Measurements from ENCODE around the gene MYO16. TPM values are rescaled to one million over a fixed set of nuclear protein-coding genes. Genes with fewer than 3 reads are reported as not detected.
"Not testable (repeated sequence)": the region's sequence is repeated elsewhere in the genome, so short reads cannot be mapped to it uniquely, and the experiment has no call there.

The MYO16 gene
- total RNA-seq, 1 experiment from 2014 or later, result 0.19 TPM

DNA sequence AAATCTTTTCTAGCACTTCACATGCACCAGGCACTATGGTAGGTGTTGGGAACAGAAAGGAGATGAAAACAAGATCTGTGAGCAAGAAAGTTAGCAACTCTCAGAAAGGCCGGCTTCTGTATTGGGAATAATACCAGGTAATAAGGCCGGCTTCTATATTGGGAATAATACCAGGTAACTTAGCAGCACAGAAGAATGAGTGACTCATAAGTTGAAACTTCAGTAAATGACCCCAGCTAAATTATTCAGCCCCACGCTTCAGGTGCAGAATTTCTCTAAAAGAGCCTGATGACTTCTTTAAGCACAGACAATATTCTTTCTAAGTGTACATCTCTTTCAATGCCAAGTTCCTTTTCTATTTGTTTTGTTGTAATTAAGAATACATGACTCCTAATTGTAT, 151.3 kb downstream of the MYO16 start:
- CTCF ChIA-PET, result no interaction called here
- DNase-seq, result no peak
- Mint-ChIP-seq H3K27ac (ENCODE audit: unreplicated experiment) (peak overlapping the region; percentile 28), H3K4me1 (ENCODE audit: low read depth, unreplicated experiment) (peaks cover 20% of the 10 kb centered on the region), H3K9me3 (ENCODE audit: low read depth, unreplicated experiment) (peaks cover 3% of the 10 kb centered on the region), H3K4me3 (ENCODE audit: low read depth, unreplicated experiment) (no peak overlapping the region), H3K27me3 (ENCODE audit: unreplicated experiment) (no peaks in the 10 kb centered on the region), H3K36me3 (ENCODE audit: insufficient read depth, unreplicated experiment) (no peaks in the 10 kb centered on the region)
- no TSS peak for BruUV-seq (replicated peaks)
- TF ChIP-seq, protein P1, sequence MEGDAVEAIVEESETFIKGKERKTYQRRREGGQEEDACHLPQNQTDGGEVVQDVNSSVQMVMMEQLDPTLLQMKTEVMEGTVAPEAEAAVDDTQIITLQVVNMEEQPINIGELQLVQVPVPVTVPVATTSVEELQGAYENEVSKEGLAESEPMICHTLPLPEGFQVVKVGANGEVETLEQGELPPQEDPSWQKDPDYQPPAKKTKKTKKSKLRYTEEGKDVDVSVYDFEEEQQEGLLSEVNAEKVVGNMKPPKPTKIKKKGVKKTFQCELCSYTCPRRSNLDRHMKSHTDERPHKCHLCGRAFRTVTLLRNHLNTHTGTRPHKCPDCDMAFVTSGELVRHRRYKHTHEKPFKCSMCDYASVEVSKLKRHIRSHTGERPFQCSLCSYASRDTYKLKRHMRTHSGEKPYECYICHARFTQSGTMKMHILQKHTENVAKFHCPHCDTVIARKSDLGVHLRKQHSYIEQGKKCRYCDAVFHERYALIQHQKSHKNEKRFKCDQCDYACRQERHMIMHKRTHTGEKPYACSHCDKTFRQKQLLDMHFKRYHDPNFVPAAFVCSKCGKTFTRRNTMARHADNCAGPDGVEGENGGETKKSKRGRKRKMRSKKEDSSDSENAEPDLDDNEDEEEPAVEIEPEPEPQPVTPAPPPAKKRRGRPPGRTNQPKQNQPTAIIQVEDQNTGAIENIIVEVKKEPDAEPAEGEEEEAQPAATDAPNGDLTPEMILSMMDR (IDR thresholded peaks at IDR 0.05; ENCODE audit: unreplicated experiment), result no peak
- intact Hi-C loops (cut with micrococcal nuclease; ENCODE audit: unreplicated experiment), result no loop called here

GRCh38 chr13:108781312-108781711, 151.9 kb downstream of the MYO16 start:
- TF ChIP-seq, protein P1 (IDR thresholded peaks at IDR 0.05; ENCODE audit: unreplicated experiment), result no peak
- no peak for DNase-seq
- H3K27me3 Mint-ChIP-seq (ENCODE audit: unreplicated experiment), result no peaks in the 10 kb centered on the region
- no peaks in the 10 kb centered on the region for H3K36me3 Mint-ChIP-seq (ENCODE audit: insufficient read depth, unreplicated experiment)
- no peak overlapping the region for H3K27ac Mint-ChIP-seq (ENCODE audit: unreplicated experiment)
- intact Hi-C loops (cut with micrococcal nuclease; ENCODE audit: unreplicated experiment), result no loop called here
- no TSS peak for BruUV-seq (replicated peaks)
- peaks cover 20% of the 10 kb centered on the region for H3K4me1 Mint-ChIP-seq (ENCODE audit: low read depth, unreplicated experiment)
- peaks cover 3% of the 10 kb centered on the region for H3K9me3 Mint-ChIP-seq (ENCODE audit: low read depth, unreplicated experiment)
- no peak overlapping the region for H3K4me3 Mint-ChIP-seq (ENCODE audit: low read depth, unreplicated experiment)
- CTCF ChIA-PET, result no interaction called here

- H3K9me3 Mint-ChIP-seq (ENCODE audit: low read depth, unreplicated experiment); H3K4me3 Mint-ChIP-seq (ENCODE audit: low read depth, unreplicated experiment); H3K27ac Mint-ChIP-seq (ENCODE audit: unreplicated experiment); CTCF ChIA-PET; H3K27me3 Mint-ChIP-seq (ENCODE audit: unreplicated experiment); DNase-seq; intact Hi-C loops (cut with micrococcal nuclease; ENCODE audit: unreplicated experiment); BruUV-seq (replicated peaks); H3K36me3 Mint-ChIP-seq (ENCODE audit: insufficient read depth, unreplicated experiment): not testable (repeated sequence)
- peaks cover 18% of the 10 kb centered on the region for H3K4me1 Mint-ChIP-seq (ENCODE audit: low read depth, unreplicated experiment)
These were observed 153.1 kb downstream of the MYO16 start for GRCh38 chr13:108782480-108782879.

GRCh38 chr13:108785844-108786243, 156.4 kb downstream of the MYO16 start:
- Mint-ChIP-seq H3K4me3 (ENCODE audit: low read depth, unreplicated experiment) (no peak overlapping the region), H3K4me1 (ENCODE audit: low read depth, unreplicated experiment) (no peaks in the 10 kb centered on the region), H3K9me3 (ENCODE audit: low read depth, unreplicated experiment) (peaks cover 3% of the 10 kb centered on the region), H3K27me3 (ENCODE audit: unreplicated experiment) (no peaks in the 10 kb centered on the region), H3K36me3 (ENCODE audit: insufficient read depth, unreplicated experiment) (no peaks in the 10 kb centered on the region), H3K27ac (ENCODE audit: unreplicated experiment) (no peak overlapping the region)
- intact Hi-C loops (cut with micrococcal nuclease; ENCODE audit: unreplicated experiment), result no loop called here
- TF ChIP-seq, protein P1 (IDR thresholded peaks at IDR 0.05; ENCODE audit: unreplicated experiment), result no peak
- DNase-seq, result no peak
- no TSS peak for BruUV-seq (replicated peaks)
- CTCF ChIA-PET, result no interaction called here

DNA sequence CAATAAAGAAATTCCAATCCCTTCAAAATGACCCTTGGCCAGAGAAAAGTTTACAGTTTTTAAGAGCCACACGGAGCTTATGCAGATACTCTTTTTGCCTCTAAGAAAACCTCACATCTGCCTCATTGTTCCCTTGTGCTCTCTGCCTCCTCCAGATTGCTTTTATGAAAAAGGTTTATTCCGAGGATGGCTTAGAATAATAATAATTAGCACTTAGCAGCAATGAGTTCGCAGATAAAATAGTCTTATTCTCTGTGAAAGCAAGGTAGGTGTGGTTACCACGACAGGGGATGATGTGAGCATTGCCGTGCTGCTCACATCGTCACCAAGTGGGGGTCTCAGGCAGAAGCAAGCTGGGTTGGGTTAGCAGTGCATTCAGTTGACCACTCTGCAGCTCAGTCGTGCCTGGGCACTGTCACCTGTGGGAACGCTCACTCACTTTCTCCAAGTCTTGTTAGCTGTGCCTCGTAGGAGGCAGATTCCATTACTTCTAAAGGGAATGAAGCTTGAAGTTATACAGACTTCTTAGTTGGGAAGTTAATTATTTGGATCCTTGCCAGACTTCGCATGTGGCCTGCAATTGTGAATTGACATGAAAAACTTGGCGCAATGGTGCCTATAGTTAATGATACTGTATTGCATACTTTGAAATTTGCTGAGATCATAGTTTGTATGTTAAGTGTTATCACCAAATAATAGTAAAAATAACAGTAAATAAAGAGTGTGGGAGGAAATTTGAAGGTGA, 157.2 kb downstream of the MYO16 start:
- TF ChIP-seq, protein P1 (IDR thresholded peaks at IDR 0.05; ENCODE audit: unreplicated experiment), result no peak
- CTCF ChIA-PET, result no interaction called here
- intact Hi-C loops (cut with micrococcal nuclease; ENCODE audit: unreplicated experiment), result no loop called here
- peaks cover 3% of the 10 kb centered on the region for H3K9me3 Mint-ChIP-seq (ENCODE audit: low read depth, unreplicated experiment)
- no peak for DNase-seq
- H3K36me3 Mint-ChIP-seq (ENCODE audit: insufficient read depth, unreplicated experiment), result no peaks in the 10 kb centered on the region
- no TSS peak for BruUV-seq (replicated peaks)
- no peaks in the 10 kb centered on the region for H3K27me3 Mint-ChIP-seq (ENCODE audit: unreplicated experiment)
- no peaks in the 10 kb centered on the region for H3K4me1 Mint-ChIP-seq (ENCODE audit: low read depth, unreplicated experiment)
- no peak overlapping the region for H3K27ac Mint-ChIP-seq (ENCODE audit: unreplicated experiment)
- H3K4me3 Mint-ChIP-seq (ENCODE audit: low read depth, unreplicated experiment), result no peak overlapping the region
